Esophagus squamous epithelium (tissue), 5 donors: Measurements from ENCODE around the gene IFIT3. TPM values are rescaled to one million over a fixed set of nuclear protein-coding genes. Genes with fewer than 3 reads are reported as not detected.
A peak's percentile ranks its signal among the peaks of the same experiment; 100 is the strongest.

Experiments
- DNase-seq: peaks from one replicate; lab custom pipeline; 2025; lab: John Stamatoyannopoulos, UW
- H3K27ac ChIP-seq, 4 donors: fragments of 200-600 bp; sonication (generic); one replicate each; pipeline ENCODE4 v1.5.1; 2016 to 2019; ENCODE audit warnings: mild to moderate bottlenecking in 1 of 4
- H3K27me3 ChIP-seq, 4 donors: fragments of 200-600 bp; sonication (generic); 1 replicate in 3 of 4; 2 replicates in 1 of 4; pipeline versions ENCODE4 v1.5.1 to v1.6.0; 2017 to 2021; ENCODE audit warnings: antibody characterized with exemption in 1 of 4
- H3K36me3 ChIP-seq, 3 donors: fragments of 200-600 bp; sonication (generic); one replicate each; pipeline ENCODE4 v1.5.1; 2016 to 2019
- H3K4me1 ChIP-seq, 3 donors: fragments of 200-600 bp; sonication (generic); one replicate each; pipeline ENCODE4 v1.5.1; 2017 to 2019
- H3K4me3 ChIP-seq, 4 donors: fragments of 200-600 bp; sonication (generic); 1 replicate in 3 of 4; 2 replicates in 1 of 4; pipeline ENCODE4 v1.5.1; 2016 to 2019; ENCODE audit warnings: mild to moderate bottlenecking in 2 of 4, moderate library complexity in 1 of 4
- H3K9me3 ChIP-seq, 3 donors: fragments of 200-600 bp; sonication (generic); one replicate each; pipeline ENCODE4 v1.5.1; 2016 to 2019
- POLR2A ChIP-seq, 4 donors: fragments of 450-650 bp; IDR thresholded peaks; one replicate each; pipeline ENCODE4 v1.6.1; 2017; ENCODE audit warnings: antibody characterized with exemption in 4 of 4, mild to moderate bottlenecking in 4 of 4, moderate library complexity in 3 of 4
- WGBS, 2 donors: methylation state at CpG; one replicate each; pipeline ENCODE4 v1.1.5; 2018; 5-methylcytosine and 5-hydroxymethylcytosine counted together
- intact Hi-C: fragments of 100-400 bp; cut with DNase I; formaldehyde crosslinking; loops from one replicate; pipeline ENCODE4 v1.15.0; 2022
- total RNA-seq, 4 donors: library from RNA; depleted of rRNA; stranded (reverse); fragments of >200 nt; gene quantifications; one replicate each; pipeline ENCODE4 v1.1.0, GENCODE V29; 2016
- TF ChIP-seq, protein P1 (sequence below), 6 experiments: fragments of 450-650 bp in 4 of 6; fragments of 200-600 bp in 2 of 6; sonication (generic) in 2 of 6; IDR thresholded peaks; one replicate each; pipeline ENCODE4 v1.5.1; 2016 to 2019; ENCODE audit warnings: antibody characterized with exemption in 6 of 6, mild to moderate bottlenecking in 4 of 6, moderate library complexity in 4 of 6
- donor health status: DM: yes; HTN: yes; CAD: no.

Gene IFIT3
- total RNA-seq, 4 donors from 2014 or later, result 1.0 to 14.6 (median 4.2) TPM

DNA sequence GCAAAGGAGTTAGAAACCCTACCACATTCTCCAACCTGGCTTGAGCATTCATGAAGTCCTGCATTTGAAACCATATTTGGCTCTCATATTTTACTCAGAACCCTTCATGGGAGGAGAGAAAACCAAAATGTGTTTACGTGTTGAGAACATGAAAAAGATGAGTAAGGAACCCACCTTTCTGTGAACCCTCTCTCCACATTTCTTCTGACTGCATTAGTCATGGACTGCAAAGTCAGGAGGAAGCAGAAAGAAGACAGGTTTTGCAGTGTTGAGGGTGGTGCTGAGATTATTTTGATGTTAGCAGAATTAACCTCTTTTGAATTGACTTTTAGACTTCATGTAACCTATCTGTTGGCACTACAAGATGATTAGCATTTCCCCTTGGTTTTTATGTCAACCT is 55.0 kb downstream of the IFIT3 start:
- intact Hi-C loops, result no loop called here
- no peaks in the 10 kb centered on the region for H3K27me3 ChIP-seq
- peaks cover 0 to 16% (median 0%) of the 10 kb centered on the region in 3 donors for H3K4me1 ChIP-seq
- no peak overlapping the region for H3K4me3 ChIP-seq
- TF ChIP-seq, protein P1, sequence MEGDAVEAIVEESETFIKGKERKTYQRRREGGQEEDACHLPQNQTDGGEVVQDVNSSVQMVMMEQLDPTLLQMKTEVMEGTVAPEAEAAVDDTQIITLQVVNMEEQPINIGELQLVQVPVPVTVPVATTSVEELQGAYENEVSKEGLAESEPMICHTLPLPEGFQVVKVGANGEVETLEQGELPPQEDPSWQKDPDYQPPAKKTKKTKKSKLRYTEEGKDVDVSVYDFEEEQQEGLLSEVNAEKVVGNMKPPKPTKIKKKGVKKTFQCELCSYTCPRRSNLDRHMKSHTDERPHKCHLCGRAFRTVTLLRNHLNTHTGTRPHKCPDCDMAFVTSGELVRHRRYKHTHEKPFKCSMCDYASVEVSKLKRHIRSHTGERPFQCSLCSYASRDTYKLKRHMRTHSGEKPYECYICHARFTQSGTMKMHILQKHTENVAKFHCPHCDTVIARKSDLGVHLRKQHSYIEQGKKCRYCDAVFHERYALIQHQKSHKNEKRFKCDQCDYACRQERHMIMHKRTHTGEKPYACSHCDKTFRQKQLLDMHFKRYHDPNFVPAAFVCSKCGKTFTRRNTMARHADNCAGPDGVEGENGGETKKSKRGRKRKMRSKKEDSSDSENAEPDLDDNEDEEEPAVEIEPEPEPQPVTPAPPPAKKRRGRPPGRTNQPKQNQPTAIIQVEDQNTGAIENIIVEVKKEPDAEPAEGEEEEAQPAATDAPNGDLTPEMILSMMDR (IDR thresholded peaks at IDR 0.05), result no peak
- no peak for TF ChIP-seq POLR2A (IDR thresholded peaks at IDR 0.05)
- H3K27ac ChIP-seq, result peak overlapping the region in 3 of 4 donors; percentile 39 to 71 (median 40)
- H3K9me3 ChIP-seq, result no peaks in the 10 kb centered on the region
- no peak for DNase-seq
- WGBS, 2 donors, result 60 to 78% methylated on average over 1 of the region's 1 CpG
- no peaks in the 10 kb centered on the region for H3K36me3 ChIP-seq

DNA sequence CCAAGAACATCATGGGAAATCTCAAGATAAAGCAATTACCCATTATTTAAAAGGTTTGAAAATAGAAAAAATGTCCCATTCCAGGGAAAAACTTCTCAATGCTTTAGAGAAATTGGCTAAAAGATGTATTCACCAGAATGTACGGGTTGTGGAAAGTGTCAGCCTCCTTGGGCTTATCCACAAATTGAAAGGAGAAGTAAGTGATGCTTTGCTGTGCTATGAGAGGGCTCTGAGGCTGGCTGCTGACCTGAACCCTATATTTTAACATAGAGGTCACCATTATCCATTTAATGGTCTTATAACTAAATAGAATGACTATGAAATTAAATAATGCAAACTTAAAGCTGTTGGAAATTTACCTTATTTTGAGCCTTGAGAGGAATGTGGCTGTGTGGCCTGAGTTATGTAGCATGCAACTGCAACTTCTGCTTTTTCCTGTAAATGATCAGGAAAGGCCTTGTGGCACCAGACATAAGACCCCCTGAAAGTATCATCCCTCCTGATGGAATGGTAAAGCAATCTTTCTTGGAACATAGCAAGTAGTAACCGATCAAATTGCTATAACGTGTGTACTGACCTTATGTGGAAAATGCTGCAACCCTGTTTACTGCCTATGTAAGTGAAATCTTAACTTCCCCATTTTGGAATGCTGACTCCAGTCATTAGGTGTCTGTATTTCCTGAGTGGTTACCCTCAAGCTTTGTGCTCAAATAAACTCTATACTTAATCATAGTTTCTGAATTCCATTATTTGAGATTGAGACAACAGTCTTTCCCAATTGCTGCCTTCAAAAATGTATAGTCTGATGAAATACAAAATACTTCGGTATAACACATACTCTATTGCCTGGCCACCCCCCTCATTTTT is 56.9 kb downstream of the IFIT3 start:
- no peaks in the 10 kb centered on the region for H3K9me3 ChIP-seq
- no peaks in the 10 kb centered on the region for H3K27me3 ChIP-seq
- no peak overlapping the region for H3K27ac ChIP-seq
- H3K36me3 ChIP-seq, result no peaks in the 10 kb centered on the region
- H3K4me1 ChIP-seq, result peaks cover 0 to 16% (median 0%) of the 10 kb centered on the region in 3 donors
- intact Hi-C loops, result no loop called here
- H3K4me3 ChIP-seq, result no peak overlapping the region
- no peak for DNase-seq
- 69 to 82% methylated on average over 4 of the region's 4 CpGs for WGBS, 2 donors
- TF ChIP-seq, protein P1 (IDR thresholded peaks at IDR 0.05), result no peak
- TF ChIP-seq POLR2A (IDR thresholded peaks at IDR 0.05), result no peak

DNA sequence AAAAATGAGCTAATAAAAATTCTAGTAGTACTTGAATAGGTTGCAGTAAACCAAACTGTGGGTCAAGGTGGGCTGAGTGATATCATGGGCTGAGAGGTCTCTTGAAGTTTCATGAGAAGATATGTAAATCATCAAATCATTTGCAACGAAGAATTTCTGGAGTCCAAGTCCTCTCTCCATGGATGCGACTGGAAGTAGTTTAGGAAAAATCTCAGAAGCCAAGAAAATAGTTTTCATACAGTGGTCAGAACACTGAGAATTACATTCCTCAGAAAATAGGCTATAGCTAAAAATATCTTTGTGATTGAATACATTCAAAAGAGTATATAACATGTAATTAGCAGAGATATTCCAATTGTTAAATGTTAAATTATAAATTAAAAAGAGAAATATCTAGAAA is 61.0 kb downstream of the IFIT3 start:
- Histone ChIP-seq H3K4me3 (no peak overlapping the region), H3K27ac (no peak overlapping the region), H3K36me3 (no peaks in the 10 kb centered on the region), H3K9me3 (no peaks in the 10 kb centered on the region), H3K4me1 (peaks cover 7 to 34% (median 16%) of the 10 kb centered on the region in 3 donors), H3K27me3 (no peaks in the 10 kb centered on the region)
- DNase-seq, result no peak
- TF ChIP-seq, protein P1 (IDR thresholded peaks at IDR 0.05), result no peak
- no peak for TF ChIP-seq POLR2A (IDR thresholded peaks at IDR 0.05)
- 62 to 68% methylated on average over 2 of the region's 2 CpGs for WGBS, 2 donors
- intact Hi-C loops, result no loop called here

DNA sequence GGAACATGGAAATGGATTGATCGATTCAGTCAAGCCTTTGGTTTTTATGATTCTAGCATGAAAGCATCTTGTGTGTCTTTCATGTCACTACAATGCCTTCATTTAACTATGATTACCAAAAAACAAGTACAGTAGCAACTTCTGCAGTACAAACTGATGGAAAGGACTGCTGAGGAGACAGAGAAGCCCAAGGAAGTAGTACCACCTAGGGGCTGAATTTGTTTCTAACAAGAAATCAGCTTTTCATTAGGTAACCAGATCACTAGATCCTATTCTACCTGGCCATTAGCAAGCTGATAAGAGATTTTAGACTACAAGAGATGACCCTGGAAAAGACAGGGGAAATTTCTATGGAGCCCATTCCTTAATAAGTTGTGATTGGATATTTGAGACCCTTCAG is 61.5 kb downstream of the IFIT3 start:
- intact Hi-C loops, result no loop called here
- no peak for DNase-seq
- H3K9me3 ChIP-seq, result no peaks in the 10 kb centered on the region
- H3K4me1 ChIP-seq, result peaks cover 7 to 36% (median 19%) of the 10 kb centered on the region in 3 donors
- no peak for TF ChIP-seq POLR2A (IDR thresholded peaks at IDR 0.05)
- TF ChIP-seq, protein P1 (IDR thresholded peaks at IDR 0.05), result peak in 3 of 6 experiments; percentile 19 to 31 (median 23)
- no peak overlapping the region for H3K4me3 ChIP-seq
- WGBS, 2 donors, result 76 to 93% methylated on average over 1 of the region's 1 CpG
- no peak overlapping the region for H3K27ac ChIP-seq
- H3K27me3 ChIP-seq, result no peaks in the 10 kb centered on the region
- no peaks in the 10 kb centered on the region for H3K36me3 ChIP-seq

Other genes with a start within 250 kb of the IFIT3 start
- gene CH25H, start 120.7 kb upstream of the IFIT3 start, total RNA-seq, result 10 to 100 TPM in 2 of 4 donors, 1 to 10 TPM in 2; 6.4 to 27.8 (median 11.5) TPM
- 10 to 100 TPM; 19.9 to 64.1 (median 28.8) TPM for gene LIPA, start 76.2 kb upstream of the IFIT3 start, total RNA-seq
- gene IFIT2, start 26.0 kb upstream of the IFIT3 start, total RNA-seq, result 1 to 10 TPM in 2 of 4 donors, under 1 TPM in 2; 0.26 to 3.0 (median 1.5) TPM
- not detected for gene IFIT1B, start 50.1 kb downstream of the IFIT3 start, total RNA-seq
- 10 to 100 TPM in 1 of 4 donors, 1 to 10 TPM in 2, under 1 TPM in 1; 0.61 to 12.3 (median 2.6) TPM for gene IFIT1, start 64.6 kb downstream of the IFIT3 start, total RNA-seq
- 10 to 100 TPM in 1 of 4 donors, 1 to 10 TPM in 3; 4.2 to 12.4 (median 6.5) TPM for gene IFIT5, start 86.6 kb downstream of the IFIT3 start, total RNA-seq
- gene SLC16A12, start 207.6 kb downstream of the IFIT3 start, total RNA-seq, result 1 to 10 TPM in 1 of 4 donors, under 1 TPM in 2, not detected in 1; 0.18 to 1.3 (median 0.23) TPM